Ascending aorta (tissue), 2 donors: ENCODE measurements around the gene FKBP1A. TPM values are rescaled to one million over a fixed set of nuclear protein-coding genes. Genes with fewer than 3 reads are reported as not detected.
A peak's percentile ranks its signal among the peaks of the same experiment; 100 is the strongest.

ENCODE experiments used
- DNase-seq, 2 donors: peaks; one replicate each; pipeline ENCODE4 v3.0.0-alpha.2; 2019; ENCODE audit warnings: low spot score in 2 of 2
- H3K27ac ChIP-seq, 2 donors: fragments of 200-600 bp; sonication (generic); one replicate each; pipeline ENCODE4 v1.5.1; 2016 to 2017; ENCODE audit warnings: mild to moderate bottlenecking in 1 of 2
- H3K27me3 ChIP-seq: fragments of 200-600 bp; sonication (generic); one replicate; pipeline ENCODE4 v1.5.1; 2017
- H3K36me3 ChIP-seq, 2 donors: fragments of 200-600 bp; sonication (generic); one replicate each; pipeline ENCODE4 v1.5.1; 2016
- H3K4me1 ChIP-seq, 2 donors: fragments of 200-600 bp; sonication (generic); one replicate each; pipeline ENCODE4 v1.5.1; 2016 to 2017; ENCODE audit warnings: mild to moderate bottlenecking in 1 of 2
- H3K4me3 ChIP-seq, 2 donors: fragments of 200-600 bp; sonication (generic); one replicate each; pipeline ENCODE4 v1.5.1; 2016 to 2017; ENCODE audit warnings: mild to moderate bottlenecking in 1 of 2
- H3K9me3 ChIP-seq, 2 donors: fragments of 200-600 bp; sonication (generic); one replicate each; pipeline ENCODE4 v1.5.1; 2016
- intact Hi-C: fragments of 100-400 bp; cut with DNase I; formaldehyde crosslinking; loops from one replicate; pipeline ENCODE4 v1.15.1; 2023
- total RNA-seq: library from RNA; depleted of rRNA; stranded (reverse); fragments of >200 nt; gene quantifications from one replicate; pipeline ENCODE4 v1.1.0, GENCODE V29; 2016
- TF ChIP-seq, protein P1 (sequence below), 3 experiments: fragments of 200-600 bp in 2 of 3; fragments of 450-650 bp in 1 of 3; sonication (generic) in 2 of 3; IDR thresholded peaks; one replicate each; pipeline ENCODE4 v1.5.1; 2016 to 2019; ENCODE audit warnings: antibody characterized with exemption in 3 of 3, mild to moderate bottlenecking in 1 of 3, moderate library complexity in 1 of 3

FKBP1A gene
- total RNA-seq, 1 donor from 2014 or later, result 202 TPM

GRCh38 chr20:1322511-1323245 is 70.2 kb downstream of the FKBP1A start:
- TF ChIP-seq, protein P1, sequence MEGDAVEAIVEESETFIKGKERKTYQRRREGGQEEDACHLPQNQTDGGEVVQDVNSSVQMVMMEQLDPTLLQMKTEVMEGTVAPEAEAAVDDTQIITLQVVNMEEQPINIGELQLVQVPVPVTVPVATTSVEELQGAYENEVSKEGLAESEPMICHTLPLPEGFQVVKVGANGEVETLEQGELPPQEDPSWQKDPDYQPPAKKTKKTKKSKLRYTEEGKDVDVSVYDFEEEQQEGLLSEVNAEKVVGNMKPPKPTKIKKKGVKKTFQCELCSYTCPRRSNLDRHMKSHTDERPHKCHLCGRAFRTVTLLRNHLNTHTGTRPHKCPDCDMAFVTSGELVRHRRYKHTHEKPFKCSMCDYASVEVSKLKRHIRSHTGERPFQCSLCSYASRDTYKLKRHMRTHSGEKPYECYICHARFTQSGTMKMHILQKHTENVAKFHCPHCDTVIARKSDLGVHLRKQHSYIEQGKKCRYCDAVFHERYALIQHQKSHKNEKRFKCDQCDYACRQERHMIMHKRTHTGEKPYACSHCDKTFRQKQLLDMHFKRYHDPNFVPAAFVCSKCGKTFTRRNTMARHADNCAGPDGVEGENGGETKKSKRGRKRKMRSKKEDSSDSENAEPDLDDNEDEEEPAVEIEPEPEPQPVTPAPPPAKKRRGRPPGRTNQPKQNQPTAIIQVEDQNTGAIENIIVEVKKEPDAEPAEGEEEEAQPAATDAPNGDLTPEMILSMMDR (IDR thresholded peaks at IDR 0.05), result no peak
- Histone ChIP-seq H3K9me3 (no peaks in the 10 kb centered on the region), H3K27me3 (no peaks in the 10 kb centered on the region), H3K4me1 (peaks cover 0 to 25% of the 10 kb centered on the region in 2 donors), H3K27ac (peak overlapping the region; percentile 63 to 99), H3K4me3 (no peak overlapping the region), H3K36me3 (no peaks in the 10 kb centered on the region)
- intact Hi-C loops, result loop anchor here (5.0 to 10.0 kb wide), 4 partner anchors 492 to 780 kb away; partner anchors contain the start of genes CSNK2A1, SIRPA and STK35
- peak in 1 of 2 donors; percentile 81 for DNase-seq

- Histone ChIP-seq H3K9me3 (no peaks in the 10 kb centered on the region), H3K27ac (no peak overlapping the region)
- DNase-seq, result no peak
These were observed 71.3 kb downstream of the FKBP1A start for GRCh38 chr20:1321654-1321939.

DNA sequence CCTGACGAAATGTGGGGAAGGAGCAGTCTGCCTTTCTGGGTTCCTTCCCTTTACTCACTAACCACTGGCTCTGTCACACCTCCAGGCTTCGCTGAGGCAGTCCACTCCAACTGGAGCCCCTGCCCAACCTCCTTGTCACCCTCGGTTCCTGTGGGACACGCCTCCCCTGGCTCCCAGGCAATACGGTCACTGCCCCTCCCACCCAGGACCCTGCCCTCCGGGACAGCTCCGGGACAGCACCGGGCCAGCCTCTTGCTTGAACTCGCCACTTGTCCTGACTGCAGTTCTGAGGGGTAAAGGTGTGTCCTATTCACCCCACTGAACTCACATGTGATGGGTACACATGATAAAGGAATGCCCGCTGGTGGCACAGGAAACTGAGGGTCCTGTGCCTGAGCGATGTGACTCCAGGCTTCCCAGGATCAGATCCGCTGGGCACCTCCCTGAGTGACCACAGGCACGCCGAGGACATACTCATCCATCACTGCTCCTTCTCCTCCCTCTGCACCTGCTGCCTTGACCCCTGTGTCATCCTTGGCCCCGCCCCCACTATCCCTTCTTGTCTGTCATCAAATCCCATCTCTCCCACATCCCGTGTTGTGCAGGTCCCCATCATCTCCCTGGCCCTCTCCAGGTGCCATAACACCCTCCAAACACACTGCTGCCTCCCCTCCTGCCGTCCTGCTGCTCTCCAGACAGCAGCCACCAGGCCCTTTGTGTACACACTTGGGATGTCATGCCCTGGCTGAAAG is 71.8 kb downstream of the FKBP1A start:
- no peak for DNase-seq
- Histone ChIP-seq H3K4me1 (peaks cover 0 to 10% of the 10 kb centered on the region in 2 donors), H3K4me3 (no peak overlapping the region), H3K27me3 (no peaks in the 10 kb centered on the region), H3K9me3 (no peaks in the 10 kb centered on the region), H3K36me3 (no peaks in the 10 kb centered on the region), H3K27ac (no peak overlapping the region)
- intact Hi-C loops, result loop anchor here (5.0 to 10.0 kb wide), 4 partner anchors 494 to 781 kb away; partner anchors contain the start of genes CSNK2A1, SIRPA and STK35
- TF ChIP-seq, protein P1 (IDR thresholded peaks at IDR 0.05), result no peak

More at GRCh38 chr20:1321654-1321939, 71.3 kb downstream of the FKBP1A start:
- Histone ChIP-seq H3K36me3 (no peaks in the 10 kb centered on the region), H3K4me3 (no peak overlapping the region), H3K4me1 (peaks cover 0 to 15% of the 10 kb centered on the region in 2 donors), H3K27me3 (no peaks in the 10 kb centered on the region)
- TF ChIP-seq, protein P1 (IDR thresholded peaks at IDR 0.05), result no peak
- intact Hi-C loops, result loop anchor here (5.0 to 10.0 kb wide), 4 partner anchors 493 to 781 kb away; partner anchors contain the start of genes CSNK2A1, SIRPA and STK35

DNA sequence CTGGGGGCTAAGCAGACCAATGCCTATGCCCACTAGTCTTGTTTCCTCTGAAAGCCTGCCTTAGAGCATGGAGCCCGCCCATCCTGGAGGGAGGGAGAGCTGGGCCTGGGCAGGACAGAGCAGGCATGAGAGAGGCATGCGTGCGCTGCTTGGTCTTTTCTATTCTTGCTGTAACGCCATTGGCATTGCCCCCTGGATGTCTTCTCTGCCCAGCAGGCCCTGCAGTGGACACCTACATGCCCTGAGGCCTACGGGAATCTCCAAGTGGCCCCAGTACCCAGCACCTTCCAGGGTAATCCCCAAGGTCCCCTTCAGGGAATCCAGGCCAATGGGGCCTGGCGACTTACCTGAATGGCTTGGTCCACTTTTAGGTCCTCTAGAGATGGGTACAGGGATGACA is 72.8 kb downstream of the FKBP1A start:
- Histone ChIP-seq H3K27me3 (no peaks in the 10 kb centered on the region), H3K4me3 (no peak overlapping the region), H3K4me1 (peaks cover 0 to 8% of the 10 kb centered on the region in 2 donors), H3K36me3 (no peaks in the 10 kb centered on the region), H3K9me3 (no peaks in the 10 kb centered on the region), H3K27ac (no peak overlapping the region)
- intact Hi-C loops, result loop anchor here (5.0 to 10.0 kb wide), 4 partner anchors 495 to 782 kb away; partner anchors contain the start of genes CSNK2A1, SIRPA and STK35
- no peak for DNase-seq
- TF ChIP-seq, protein P1 (IDR thresholded peaks at IDR 0.05), result no peak

GRCh38 chr20:1319462-1319861 is 73.4 kb downstream of the FKBP1A start:
- TF ChIP-seq, protein P1 (IDR thresholded peaks at IDR 0.05), result no peak
- Histone ChIP-seq H3K36me3 (no peaks in the 10 kb centered on the region), H3K4me3 (no peak overlapping the region), H3K9me3 (no peaks in the 10 kb centered on the region), H3K4me1 (peaks cover 0 to 3% of the 10 kb centered on the region in 2 donors), H3K27me3 (no peaks in the 10 kb centered on the region), H3K27ac (no peak overlapping the region)
- no peak for DNase-seq
- intact Hi-C loops, result no loop called here
